ENCODE data around the gene GABRA5. TPM values are rescaled to one million over a fixed set of nuclear protein-coding genes. Genes with fewer than 3 reads are reported as not detected.

GABRA5 gene
- total RNA-seq, 1 donor = not detected

GRCh38 chr15:26910715-26911114 is 43.9 kb downstream of the GABRA5 start:
- Histone ChIP-seq H3K4me3 (ENCODE audit: insufficient read depth, low read length) (no peak overlapping the region), H3K27ac (ENCODE audit: low read depth, low read length) (no peak overlapping the region), H3K27me3 (ENCODE audit: insufficient read depth, low read length) (no peaks in the 10 kb centered on the region), H2AFZ (ENCODE audit: low read length) (no peak overlapping the region), H4K20me1 (ENCODE audit: insufficient read depth, low read length) (no peaks in the 10 kb centered on the region), H3K9me3 (ENCODE audit: low read depth, low read length) (no peaks in the 10 kb centered on the region), H3K4me1 (ENCODE audit: insufficient read depth, low read length) (no peaks in the 10 kb centered on the region), H3K4me2 (ENCODE audit: insufficient read depth, low read length) (no peak overlapping the region), H3K79me2 (ENCODE audit: insufficient read depth, low read length) (no peaks in the 10 kb centered on the region), H3K36me3 (ENCODE audit: insufficient read depth, low read length) (no peaks in the 10 kb centered on the region)
- TF ChIP-seq, protein P1, sequence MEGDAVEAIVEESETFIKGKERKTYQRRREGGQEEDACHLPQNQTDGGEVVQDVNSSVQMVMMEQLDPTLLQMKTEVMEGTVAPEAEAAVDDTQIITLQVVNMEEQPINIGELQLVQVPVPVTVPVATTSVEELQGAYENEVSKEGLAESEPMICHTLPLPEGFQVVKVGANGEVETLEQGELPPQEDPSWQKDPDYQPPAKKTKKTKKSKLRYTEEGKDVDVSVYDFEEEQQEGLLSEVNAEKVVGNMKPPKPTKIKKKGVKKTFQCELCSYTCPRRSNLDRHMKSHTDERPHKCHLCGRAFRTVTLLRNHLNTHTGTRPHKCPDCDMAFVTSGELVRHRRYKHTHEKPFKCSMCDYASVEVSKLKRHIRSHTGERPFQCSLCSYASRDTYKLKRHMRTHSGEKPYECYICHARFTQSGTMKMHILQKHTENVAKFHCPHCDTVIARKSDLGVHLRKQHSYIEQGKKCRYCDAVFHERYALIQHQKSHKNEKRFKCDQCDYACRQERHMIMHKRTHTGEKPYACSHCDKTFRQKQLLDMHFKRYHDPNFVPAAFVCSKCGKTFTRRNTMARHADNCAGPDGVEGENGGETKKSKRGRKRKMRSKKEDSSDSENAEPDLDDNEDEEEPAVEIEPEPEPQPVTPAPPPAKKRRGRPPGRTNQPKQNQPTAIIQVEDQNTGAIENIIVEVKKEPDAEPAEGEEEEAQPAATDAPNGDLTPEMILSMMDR (IDR thresholded peaks at IDR 0.05; ENCODE audit: extremely low read depth, low read depth, low read length) = no peak
- DNase-seq (ENCODE audit: insufficient read length, low spot score, missing footprints) = no peak

DNA sequence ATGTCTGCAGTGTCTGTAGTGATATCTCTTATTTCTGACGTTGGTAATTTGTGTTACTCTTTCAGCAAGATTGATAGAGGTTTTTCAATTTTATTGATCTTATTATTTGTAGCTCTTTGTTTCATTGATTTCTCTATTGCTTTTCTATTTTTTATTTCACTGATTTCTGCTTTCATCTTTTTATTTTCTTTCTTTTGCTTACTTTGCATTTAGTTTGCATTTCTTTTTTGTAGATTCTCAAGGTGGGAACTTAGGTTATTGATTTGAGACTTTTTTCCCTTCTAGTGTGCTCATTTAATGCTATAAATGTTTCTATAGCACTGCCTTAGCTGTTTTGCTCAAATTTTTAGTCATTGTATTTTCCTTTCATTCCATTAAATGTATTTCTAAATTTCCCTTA is 54.6 kb downstream of the GABRA5 start:
- Histone ChIP-seq H3K4me1 (ENCODE audit: insufficient read depth, low read length) (no peaks in the 10 kb centered on the region), H3K36me3 (ENCODE audit: insufficient read depth, low read length) (no peaks in the 10 kb centered on the region), H3K4me2 (ENCODE audit: insufficient read depth, low read length) (no peak overlapping the region), H2AFZ (ENCODE audit: low read length) (no peak overlapping the region), H3K27me3 (ENCODE audit: insufficient read depth, low read length) (no peaks in the 10 kb centered on the region), H3K9me3 (ENCODE audit: low read depth, low read length) (peaks cover 6% of the 10 kb centered on the region), H4K20me1 (ENCODE audit: insufficient read depth, low read length) (no peaks in the 10 kb centered on the region), H3K4me3 (ENCODE audit: insufficient read depth, low read length) (no peak overlapping the region), H3K79me2 (ENCODE audit: insufficient read depth, low read length) (no peaks in the 10 kb centered on the region), H3K27ac (ENCODE audit: low read depth, low read length) (no peak overlapping the region)
- no peak for DNase-seq (ENCODE audit: insufficient read length, low spot score, missing footprints)
- TF ChIP-seq, protein P1 (IDR thresholded peaks at IDR 0.05; ENCODE audit: extremely low read depth, low read depth, low read length) = no peak

DNA sequence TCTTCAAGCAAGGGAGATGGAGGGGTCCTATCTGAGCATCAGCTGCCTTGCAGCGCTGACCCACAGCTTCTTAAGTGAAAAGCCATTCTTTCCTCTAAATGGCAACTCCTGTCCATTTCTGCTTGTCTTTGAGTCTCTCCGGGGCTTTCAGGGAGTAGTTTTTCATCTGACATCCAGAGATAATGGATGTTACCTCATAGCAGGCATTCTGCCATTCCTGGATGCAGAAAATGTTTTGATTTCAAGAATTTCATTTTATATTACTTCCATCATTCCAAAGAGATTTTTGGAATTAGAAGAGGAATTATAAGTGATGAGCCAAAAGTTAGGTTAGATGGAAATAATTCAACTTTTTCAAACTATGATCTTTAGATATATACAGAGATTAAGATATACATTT is 59.2 kb downstream of the GABRA5 start:
- Histone ChIP-seq H3K9me3 (ENCODE audit: low read depth, low read length) (peaks cover 4% of the 10 kb centered on the region), H3K4me3 (ENCODE audit: insufficient read depth, low read length) (no peak overlapping the region), H3K79me2 (ENCODE audit: insufficient read depth, low read length) (no peaks in the 10 kb centered on the region), H3K4me1 (ENCODE audit: insufficient read depth, low read length) (no peaks in the 10 kb centered on the region), H4K20me1 (ENCODE audit: insufficient read depth, low read length) (no peaks in the 10 kb centered on the region), H3K27ac (ENCODE audit: low read depth, low read length) (no peak overlapping the region), H3K36me3 (ENCODE audit: insufficient read depth, low read length) (no peaks in the 10 kb centered on the region), H3K4me2 (ENCODE audit: insufficient read depth, low read length) (no peak overlapping the region), H3K27me3 (ENCODE audit: insufficient read depth, low read length) (no peaks in the 10 kb centered on the region), H2AFZ (ENCODE audit: low read length) (no peak overlapping the region)
- no peak for DNase-seq (ENCODE audit: insufficient read length, low spot score, missing footprints)
- TF ChIP-seq, protein P1 (IDR thresholded peaks at IDR 0.05; ENCODE audit: extremely low read depth, low read depth, low read length) = no peak

- Histone ChIP-seq H4K20me1 (ENCODE audit: insufficient read depth, low read length) (no peaks in the 10 kb centered on the region), H3K9me3 (ENCODE audit: low read depth, low read length) (peaks cover 7% of the 10 kb centered on the region), H3K36me3 (ENCODE audit: insufficient read depth, low read length) (no peaks in the 10 kb centered on the region), H3K4me1 (ENCODE audit: insufficient read depth, low read length) (no peaks in the 10 kb centered on the region), H3K4me2 (ENCODE audit: insufficient read depth, low read length) (no peak overlapping the region), H2AFZ (ENCODE audit: low read length) (no peak overlapping the region), H3K79me2 (ENCODE audit: insufficient read depth, low read length) (no peaks in the 10 kb centered on the region), H3K27ac (ENCODE audit: low read depth, low read length) (no peak overlapping the region), H3K27me3 (ENCODE audit: insufficient read depth, low read length) (no peaks in the 10 kb centered on the region), H3K4me3 (ENCODE audit: insufficient read depth, low read length) (no peak overlapping the region)
- no peak for DNase-seq (ENCODE audit: insufficient read length, low spot score, missing footprints)
- TF ChIP-seq, protein P1 (IDR thresholded peaks at IDR 0.05; ENCODE audit: extremely low read depth, low read depth, low read length) = no peak
These were observed 61.2 kb downstream of the GABRA5 start for GRCh38 chr15:26928051-26928450.
